Tibial artery (tissue), 4 donors: ENCODE measurements around the gene GABRR2.

Experiments used
- DNase-seq, 2 donors: peaks; one replicate each; pipeline ENCODE4 v3.0.0-alpha.2; 2019
- H3K27ac ChIP-seq, 2 donors: fragments of 200-600 bp; sonication (generic) in 1 of 2; 1 replicate in 1 of 2; 2 replicates in 1 of 2; pipeline ENCODE4 v1.5.1; 2018 to 2019; ENCODE audit warnings: mild to moderate bottlenecking in 1 of 2
- H3K27me3 ChIP-seq, 2 donors: fragments of 200-600 bp; sonication (generic) in 1 of 2; one replicate each; pipeline versions ENCODE4 v1.5.1 to v1.6.0; 2016 to 2019
- H3K36me3 ChIP-seq, 3 donors: fragments of 200-600 bp; sonication (generic) in 2 of 3; one replicate each; pipeline ENCODE4 v1.5.1; 2016 to 2019; ENCODE audit warnings: mild to moderate bottlenecking in 2 of 3
- H3K4me1 ChIP-seq, 4 donors: fragments of 200-600 bp; sonication (generic) in 2 of 4; 1 replicate in 3 of 4; 2 replicates in 1 of 4; pipeline ENCODE4 v1.5.1; 2016 to 2019
- H3K4me3 ChIP-seq, 2 donors: fragments of 200-600 bp; sonication (generic) in 1 of 2; 1 replicate in 1 of 2; 2 replicates in 1 of 2; pipeline ENCODE4 v1.5.1; 2018 to 2019; ENCODE audit warnings: mild to moderate bottlenecking in 2 of 2
- H3K9me3 ChIP-seq, 3 donors: fragments of 200-600 bp; sonication (generic) in 1 of 3; one replicate each; pipeline ENCODE4 v1.5.1; 2016 to 2019
- intact Hi-C: fragments of 100-400 bp; cut with DNase I; formaldehyde crosslinking; loops from one replicate; pipeline ENCODE4 v1.15.0; 2023; ENCODE audit warnings: low total_unique reads
- TF ChIP-seq, protein P1 (sequence below), 2 experiments: fragments of 200-600 bp in 1 of 2; fragments of 450-650 bp in 1 of 2; IDR thresholded peaks; one replicate each; pipeline ENCODE4 v1.5.1; 2017 to 2019; ENCODE audit warnings: antibody characterized with exemption in 2 of 2, mild to moderate bottlenecking in 1 of 2, moderate library complexity in 1 of 2

Gene GABRR2

GRCh38 chr6:89281779-89282246, 33.3 kb downstream of the GABRR2 start:
- no peaks in the 10 kb centered on the region for H3K9me3 ChIP-seq
- no peak for DNase-seq
- H3K27ac ChIP-seq, result no peak overlapping the region
- H3K4me1 ChIP-seq, result no peaks in the 10 kb centered on the region
- intact Hi-C loops, result no loop called here
- no peak overlapping the region for H3K4me3 ChIP-seq
- no peaks in the 10 kb centered on the region for H3K27me3 ChIP-seq
- H3K36me3 ChIP-seq, result no peaks in the 10 kb centered on the region
- TF ChIP-seq, protein P1, sequence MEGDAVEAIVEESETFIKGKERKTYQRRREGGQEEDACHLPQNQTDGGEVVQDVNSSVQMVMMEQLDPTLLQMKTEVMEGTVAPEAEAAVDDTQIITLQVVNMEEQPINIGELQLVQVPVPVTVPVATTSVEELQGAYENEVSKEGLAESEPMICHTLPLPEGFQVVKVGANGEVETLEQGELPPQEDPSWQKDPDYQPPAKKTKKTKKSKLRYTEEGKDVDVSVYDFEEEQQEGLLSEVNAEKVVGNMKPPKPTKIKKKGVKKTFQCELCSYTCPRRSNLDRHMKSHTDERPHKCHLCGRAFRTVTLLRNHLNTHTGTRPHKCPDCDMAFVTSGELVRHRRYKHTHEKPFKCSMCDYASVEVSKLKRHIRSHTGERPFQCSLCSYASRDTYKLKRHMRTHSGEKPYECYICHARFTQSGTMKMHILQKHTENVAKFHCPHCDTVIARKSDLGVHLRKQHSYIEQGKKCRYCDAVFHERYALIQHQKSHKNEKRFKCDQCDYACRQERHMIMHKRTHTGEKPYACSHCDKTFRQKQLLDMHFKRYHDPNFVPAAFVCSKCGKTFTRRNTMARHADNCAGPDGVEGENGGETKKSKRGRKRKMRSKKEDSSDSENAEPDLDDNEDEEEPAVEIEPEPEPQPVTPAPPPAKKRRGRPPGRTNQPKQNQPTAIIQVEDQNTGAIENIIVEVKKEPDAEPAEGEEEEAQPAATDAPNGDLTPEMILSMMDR (IDR thresholded peaks at IDR 0.05), result no peak

DNA sequence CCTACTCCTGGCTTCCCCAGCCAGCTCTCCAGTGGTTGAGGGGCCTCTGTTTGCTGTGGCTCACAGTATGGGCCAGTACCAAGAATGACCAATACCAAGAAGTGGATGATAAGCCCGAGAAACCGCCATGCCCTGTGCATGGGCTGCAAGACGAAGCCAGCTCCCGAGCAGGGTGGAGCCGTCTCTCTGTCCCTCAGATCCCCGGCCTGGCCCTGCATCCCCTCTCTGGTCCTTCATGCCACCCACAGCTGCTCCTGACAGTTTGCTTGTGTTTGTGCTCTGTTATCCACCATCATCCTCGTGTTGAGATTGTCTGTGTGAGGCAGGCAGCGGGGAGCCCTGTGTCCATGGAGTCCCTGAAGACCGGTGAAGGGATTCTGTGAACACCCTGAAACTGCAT, 36.1 kb downstream of the GABRR2 start:
- intact Hi-C loops, result no loop called here
- Histone ChIP-seq H3K4me3 (no peak overlapping the region), H3K36me3 (no peaks in the 10 kb centered on the region), H3K27me3 (no peaks in the 10 kb centered on the region), H3K9me3 (no peaks in the 10 kb centered on the region), H3K27ac (no peak overlapping the region), H3K4me1 (no peaks in the 10 kb centered on the region)
- no peak for DNase-seq
- TF ChIP-seq, protein P1 (IDR thresholded peaks at IDR 0.05), result no peak

- H3K9me3 ChIP-seq, result no peaks in the 10 kb centered on the region
- H3K36me3 ChIP-seq, result no peaks in the 10 kb centered on the region
- DNase-seq, result no peak
- H3K4me1 ChIP-seq, result no peaks in the 10 kb centered on the region
- H3K27me3 ChIP-seq, result no peaks in the 10 kb centered on the region
- H3K4me3 ChIP-seq, result no peak overlapping the region
- TF ChIP-seq, protein P1 (IDR thresholded peaks at IDR 0.05), result no peak
- H3K27ac ChIP-seq, result no peak overlapping the region
- intact Hi-C loops, result no loop called here
These were observed 39.2 kb downstream of the GABRR2 start for GRCh38 chr6:89275900-89276299.

- H3K36me3 ChIP-seq, result no peaks in the 10 kb centered on the region
- H3K4me1 ChIP-seq, result no peaks in the 10 kb centered on the region
- no peak overlapping the region for H3K27ac ChIP-seq
- TF ChIP-seq, protein P1 (IDR thresholded peaks at IDR 0.05), result no peak
- no peaks in the 10 kb centered on the region for H3K27me3 ChIP-seq
- intact Hi-C loops, result no loop called here
- DNase-seq, result no peak
- H3K4me3 ChIP-seq, result no peak overlapping the region
- no peaks in the 10 kb centered on the region for H3K9me3 ChIP-seq
These were observed 41.3 kb downstream of the GABRR2 start for GRCh38 chr6:89273816-89274215.

GRCh38 chr6:89272596-89272995, 42.5 kb downstream of the GABRR2 start:
- Histone ChIP-seq H3K27ac (no peak overlapping the region), H3K9me3 (no peaks in the 10 kb centered on the region), H3K36me3 (no peaks in the 10 kb centered on the region), H3K4me1 (no peaks in the 10 kb centered on the region), H3K4me3 (no peak overlapping the region), H3K27me3 (no peaks in the 10 kb centered on the region)
- DNase-seq, result no peak
- intact Hi-C loops, result no loop called here
- TF ChIP-seq, protein P1 (IDR thresholded peaks at IDR 0.05), result no peak
